ENCODE data around the gene GABPB2.

- TF ChIP-seq CTCF (IDR thresholded peaks at IDR 0.05; ENCODE audit: low read length) (no peak), EZH2 (IDR thresholded peaks at IDR 0.05; ENCODE audit: borderline replicate concordance, low read length) (no peak)
Measured at GRCh38 chr1:151051356-151052009, 19.1 kb upstream of the GABPB2 start.
